HepG2 (cell line): ENCODE measurements around the gene MRPS34. TPM values are rescaled to one million over a fixed set of nuclear protein-coding genes. Genes with fewer than 3 reads are reported as not detected.

Experiments used
- BHLHE40 ChIP-seq: IDR thresholded peaks from 2 replicates; pipeline ENCODE4 v1.6.1; 2011; ENCODE audit warnings: low read length, improper control_type of control experiment
- BRD4 ChIP-seq: sonication (generic); formaldehyde crosslinking; IDR thresholded peaks from 2 replicates; pipeline ENCODE4 v1.4.0; 2020; ENCODE audit warnings: missing genetic modification reagents
- FLYWCH1 ChIP-seq: sonication (generic); formaldehyde crosslinking; IDR thresholded peaks from 2 replicates; pipeline ENCODE4 v1.8.1; 2023; ENCODE audit warnings: mild to moderate bottlenecking, missing genetic modification reagents
- MYC ChIP-seq: sonication (generic); formaldehyde crosslinking; IDR thresholded peaks from 2 replicates; pipeline ENCODE4 v1.9.0; 2021; ENCODE audit warnings: missing genetic modification reagents, borderline replicate concordance
- NR2C2 ChIP-seq: sonication (generic); formaldehyde crosslinking; IDR thresholded peaks from 2 replicates; pipeline ENCODE4 v1.4.0; 2020; ENCODE audit warnings: missing genetic modification reagents, mild to moderate bottlenecking, moderate library complexity, borderline replicate concordance
- RNF219 ChIP-seq: sonication (generic); formaldehyde crosslinking; IDR thresholded peaks from 2 replicates; pipeline ENCODE4 v1.5.0; 2020; ENCODE audit warnings: mild to moderate bottlenecking, missing genetic modification reagents
- TEAD3 ChIP-seq: optimal IDR thresholded peaks from 2 replicates; pipeline ENCODE3; 2016; ENCODE audit warnings: borderline replicate concordance
- TSC22D2 ChIP-seq: sonication (generic); formaldehyde crosslinking; IDR thresholded peaks from 2 replicates; pipeline ENCODE4 v1.5.1; 2020; ENCODE audit warnings: missing genetic modification reagents, mild to moderate bottlenecking, borderline replicate concordance
- ZBTB2 ChIP-seq: sonication (generic); formaldehyde crosslinking; IDR thresholded peaks from 2 replicates; pipeline ENCODE4 v1.8.0; 2022; ENCODE audit warnings: low read depth, missing genetic modification reagents
- ZBTB3 ChIP-seq: sonication (generic); formaldehyde crosslinking; IDR thresholded peaks from 2 replicates; pipeline ENCODE4 v1.4.0; 2020; ENCODE audit warnings: low read depth, mild to moderate bottlenecking, moderate library complexity, missing genetic modification reagents, borderline replicate concordance
- ZNF274 ChIP-seq: sonication (generic); formaldehyde crosslinking; IDR thresholded peaks from 2 replicates; pipeline ENCODE4 v1.5.1; 2020; ENCODE audit warnings: mild to moderate bottlenecking, missing genetic modification reagents
- ZNF354B ChIP-seq: sonication (generic); formaldehyde crosslinking; IDR thresholded peaks from 2 replicates; pipeline ENCODE4 v1.8.0; 2022; ENCODE audit warnings: mild to moderate bottlenecking, missing genetic modification reagents
- ZNF562 ChIP-seq: sonication (generic); formaldehyde crosslinking; IDR thresholded peaks from 2 replicates; pipeline ENCODE4 v1.8.0; 2022; ENCODE audit warnings: missing genetic modification reagents, borderline replicate concordance
- ZNF646 ChIP-seq: sonication (generic); formaldehyde crosslinking; IDR thresholded peaks from 2 replicates; pipeline ENCODE4 v1.9.0; 2021; ENCODE audit warnings: mild to moderate bottlenecking, missing genetic modification reagents
- ZNF746 ChIP-seq: sonication (generic); formaldehyde crosslinking; IDR thresholded peaks from 2 replicates; pipeline ENCODE4 v1.8.0; 2022; ENCODE audit warnings: mild to moderate bottlenecking, missing genetic modification reagents
- polyA plus RNA-seq, 8 experiments: library from polyadenylated mRNA; depleted of rRNA in 3 of 8; stranded (reverse) in 7 of 8; unstranded in 1 of 8; fragments of >200 nt; fragmentation: Illumina TruSeq in 4 of 8; extraction: Trizol in 4 of 8; gene quantifications; 2 replicates each; pipeline versions ENCODE4 v1.2.1 to v1.2.3, GENCODE V29; 2011 to 2016; ENCODE audit warnings: low read depth in 4 of 8, missing spikeins in 1 of 8, mixed read lengths in 1 of 8; ENCODE audit not compliant: insufficient read depth in 1 of 8
- total RNA-seq, 5 experiments: library from RNA; depleted of rRNA; stranded (reverse); fragments of >200 nt; fragmentation: Illumina TruSeq; extraction: Trizol; gene quantifications; 2 replicates each; pipeline ENCODE4 v1.2.3, GENCODE V29; 2016; ENCODE audit warnings: low read depth in 1 of 5
- TF ChIP-seq, protein P1 (sequence below): sonication (generic); formaldehyde crosslinking; IDR thresholded peaks from 2 replicates; pipeline ENCODE4 v1.4.0; 2020; ENCODE audit warnings: mild to moderate bottlenecking, missing genetic modification reagents

The MRPS34 gene
- total and polyA plus RNA-seq, 2 of the 13 experiments (the other 11 are each of a cell fraction or from before 2014, with no cell fraction given): 63.5 to 131 TPM

DNA sequence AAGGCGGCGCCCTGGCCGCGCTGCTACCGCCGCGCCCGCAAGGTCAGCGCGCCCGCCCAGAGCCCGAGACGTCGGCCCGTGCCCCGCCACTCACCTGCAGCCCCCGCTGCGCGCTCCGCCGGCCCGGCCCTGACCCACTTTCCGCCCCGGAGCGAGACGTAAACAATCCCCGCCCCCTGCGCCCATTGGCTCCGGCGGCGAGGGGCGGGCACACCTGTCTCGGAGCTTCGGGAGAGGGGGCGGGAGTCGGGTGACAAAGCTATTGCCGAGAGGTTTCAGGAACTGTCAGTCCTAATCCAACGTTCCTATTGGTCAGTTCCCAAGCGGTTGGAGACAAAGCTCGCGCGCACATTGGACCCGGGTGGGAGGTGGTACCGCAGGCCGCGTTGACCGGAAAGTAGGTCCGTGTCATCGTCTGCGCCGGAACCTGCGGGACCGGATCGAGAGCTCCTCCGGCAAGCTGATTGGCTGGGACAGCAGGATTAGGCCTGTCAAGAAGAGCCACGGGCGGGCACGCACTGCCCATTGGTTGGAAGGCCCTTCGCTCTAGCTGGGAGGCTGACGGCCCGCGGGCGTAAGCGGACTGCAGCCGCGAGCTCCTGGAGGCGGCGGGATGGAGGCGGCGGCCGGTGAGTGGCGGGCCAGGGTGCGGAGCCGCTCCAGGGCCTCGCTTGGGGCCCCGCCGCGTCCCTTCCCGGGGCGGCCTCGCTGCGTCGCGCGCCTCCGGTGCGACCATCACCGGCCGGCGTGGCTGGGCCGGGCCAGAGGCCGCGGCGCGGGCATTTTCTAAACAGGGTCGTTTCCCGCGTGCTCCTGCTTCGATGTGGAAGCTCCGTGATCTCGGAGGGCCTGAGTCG, 9.7 kb upstream of the MRPS34 start, which contains the start of the genes NUBP2 and SPSB3 (continued):
- TF ChIP-seq ZNF562: no peak
- no peak for TF ChIP-seq ZBTB3 (CRISPR knock-in tag)
- no peak for TF ChIP-seq ZNF274 (CRISPR knock-in tag)
- TF ChIP-seq ZNF746 (CRISPR knock-in tag): no peak
- no peak for TF ChIP-seq BRD4 (CRISPR knock-in tag)
- peak; percentile 14 for TF ChIP-seq TEAD3 (CRISPR knock-in tag)
- TF ChIP-seq ZBTB2 (CRISPR knock-in tag): peak; percentile 90
- peak; percentile 55; the same call in 1 of the 2 replicates for TF ChIP-seq MYC (CRISPR knock-in tag)
- TF ChIP-seq FLYWCH1 (CRISPR knock-in tag): no peak
- TF ChIP-seq RNF219 (CRISPR knock-in tag): no peak
- TF ChIP-seq, protein P1, sequence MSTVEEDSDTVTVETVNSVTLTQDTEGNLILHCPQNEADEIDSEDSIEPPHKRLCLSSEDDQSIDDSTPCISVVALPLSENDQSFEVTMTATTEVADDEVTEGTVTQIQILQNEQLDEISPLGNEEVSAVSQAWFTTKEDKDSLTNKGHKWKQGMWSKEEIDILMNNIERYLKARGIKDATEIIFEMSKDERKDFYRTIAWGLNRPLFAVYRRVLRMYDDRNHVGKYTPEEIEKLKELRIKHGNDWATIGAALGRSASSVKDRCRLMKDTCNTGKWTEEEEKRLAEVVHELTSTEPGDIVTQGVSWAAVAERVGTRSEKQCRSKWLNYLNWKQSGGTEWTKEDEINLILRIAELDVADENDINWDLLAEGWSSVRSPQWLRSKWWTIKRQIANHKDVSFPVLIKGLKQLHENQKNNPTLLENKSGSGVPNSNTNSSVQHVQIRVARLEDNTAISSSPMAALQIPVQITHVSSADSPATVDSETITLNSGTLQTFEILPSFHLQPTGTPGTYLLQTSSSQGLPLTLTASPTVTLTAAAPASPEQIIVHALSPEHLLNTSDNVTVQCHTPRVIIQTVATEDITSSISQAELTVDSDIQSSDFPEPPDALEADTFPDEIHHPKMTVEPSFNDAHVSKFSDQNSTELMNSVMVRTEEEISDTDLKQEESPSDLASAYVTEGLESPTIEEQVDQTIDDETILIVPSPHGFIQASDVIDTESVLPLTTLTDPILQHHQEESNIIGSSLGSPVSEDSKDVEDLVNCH (CRISPR knock-in tag): no peak
- TF ChIP-seq TSC22D2 (CRISPR knock-in tag): 0 out of 2 replicates have a peak, but pooled peaks have one; percentile 23
- no peak for TF ChIP-seq ZNF646 (CRISPR knock-in tag)
- TF ChIP-seq NR2C2 (CRISPR knock-in tag): peak; percentile 66; the same call in 1 of the 2 replicates
- no peak for TF ChIP-seq ZNF354B (CRISPR knock-in tag)
- no peak for TF ChIP-seq BHLHE40
